Mesenchymal stem cell (in vitro differentiated cells and primary cell): ENCODE data around the gene CHAC2.
"Not testable (repeated sequence)": the region's sequence is repeated elsewhere in the genome, so short reads cannot be mapped to it uniquely, and the experiment has no call there.

Source experiments
- DNase-seq: peaks from one replicate; pipeline ENCODE4 v3.0.0-alpha.2; 2013
- H2AFZ ChIP-seq: one replicate; pipeline ENCODE4 v1.6.1; 2013; ENCODE audit warnings: low read depth, mild to moderate bottlenecking, control low read depth, inconsistent platforms, low read length, moderate library complexity
- H2AK5ac ChIP-seq: 2 replicates; pipeline ENCODE4 v1.6.1; 2013; ENCODE audit warnings: low read length, moderate library complexity, mild to moderate bottlenecking, inconsistent platforms; ENCODE audit not compliant: severe bottlenecking
- H2BK120ac ChIP-seq: one replicate; pipeline ENCODE4 v1.6.1; 2013; ENCODE audit warnings: low read depth, mild to moderate bottlenecking, inconsistent platforms, low read length, moderate library complexity
- H2BK12ac ChIP-seq, 2 experiments: one replicate each; pipeline ENCODE4 v1.6.1; 2013; ENCODE audit warnings: inconsistent platforms in 2 of 2, low read length in 2 of 2, mild to moderate bottlenecking in 2 of 2, moderate library complexity in 2 of 2, control low read depth in 1 of 2
- H2BK15ac ChIP-seq: one replicate; pipeline ENCODE4 v1.6.1; 2013; ENCODE audit warnings: mild to moderate bottlenecking, low read depth, inconsistent platforms; ENCODE audit not compliant: poor library complexity, severe bottlenecking
- H2BK5ac ChIP-seq: 2 replicates; pipeline ENCODE4 v1.6.1; 2013; ENCODE audit warnings: low read depth, mild to moderate bottlenecking, low read length, control low read depth, inconsistent platforms; ENCODE audit not compliant: poor library complexity, severe bottlenecking
- H3K14ac ChIP-seq, 2 experiments: one replicate each; pipeline ENCODE4 v1.6.1; 2013; ENCODE audit warnings: inconsistent platforms in 2 of 2, low read length in 2 of 2, control low read depth in 1 of 2, mild to moderate bottlenecking in 1 of 2, moderate library complexity in 1 of 2
- H3K18ac ChIP-seq, 2 experiments: one replicate each; pipeline ENCODE4 v1.6.1; 2013; ENCODE audit warnings: inconsistent platforms in 2 of 2, low read length in 2 of 2, control low read depth in 1 of 2, low read depth in 1 of 2, mild to moderate bottlenecking in 1 of 2
- H3K23ac ChIP-seq, 2 experiments: one replicate each; pipeline ENCODE4 v1.6.1; 2013; ENCODE audit warnings: inconsistent platforms in 2 of 2, low read length in 2 of 2, mild to moderate bottlenecking in 2 of 2, moderate library complexity in 2 of 2, control low read depth in 1 of 2
- H3K27ac ChIP-seq: 2 replicates; pipeline ENCODE4 v1.5.1; 2013; ENCODE audit warnings: mild to moderate bottlenecking, moderate library complexity, low read length, control low read depth, inconsistent platforms; ENCODE audit not compliant: poor library complexity, severe bottlenecking
- H3K27me3 ChIP-seq, 2 experiments: 2 replicates each; pipeline versions ENCODE4 v1.6.1 to v1.7.0; 2013; ENCODE audit warnings: low read length in 2 of 2, mild to moderate bottlenecking in 2 of 2, moderate library complexity in 2 of 2, control low read depth in 1 of 2, inconsistent platforms in 1 of 2; ENCODE audit not compliant: control insufficient read depth in 1 of 2, insufficient read depth in 1 of 2
- H3K36me3 ChIP-seq, 2 experiments: 2 replicates each; pipeline versions ENCODE4 v1.6.1 to v1.7.0; 2013; ENCODE audit warnings: low read length in 2 of 2, control low read depth in 1 of 2, inconsistent platforms in 1 of 2, low read depth in 1 of 2, mild to moderate bottlenecking in 1 of 2; ENCODE audit not compliant: insufficient read depth in 2 of 2, control insufficient read depth in 1 of 2
- H3K4ac ChIP-seq, 2 experiments: one replicate each; pipeline ENCODE4 v1.6.1; 2013; ENCODE audit warnings: inconsistent platforms in 2 of 2, low read length in 2 of 2, mild to moderate bottlenecking in 2 of 2, moderate library complexity in 2 of 2, control low read depth in 1 of 2, low read depth in 1 of 2
- H3K4me1 ChIP-seq: 2 replicates; pipeline ENCODE4 v1.6.1; 2013; ENCODE audit warnings: low read depth, low read length, control low read depth; ENCODE audit not compliant: control insufficient read depth, insufficient read depth
- H3K4me2 ChIP-seq: 2 replicates; pipeline ENCODE4 v1.6.1; 2013; ENCODE audit warnings: low read length, mild to moderate bottlenecking, inconsistent platforms; ENCODE audit not compliant: poor library complexity, severe bottlenecking
- H3K4me3 ChIP-seq, 2 experiments: 2 replicates each; pipeline versions ENCODE4 v1.5.1 to v1.7.0; 2013; ENCODE audit warnings: low read length in 2 of 2, mild to moderate bottlenecking in 2 of 2, control low read depth in 1 of 2, low read depth in 1 of 2; ENCODE audit not compliant: insufficient read depth in 1 of 2
- H3K79me1 ChIP-seq: replicated peaks from 2 replicates; pipeline ENCODE4 v1.6.1; 2013; ENCODE audit warnings: mild to moderate bottlenecking, control low read depth, low read length, inconsistent platforms; ENCODE audit not compliant: poor library complexity, severe bottlenecking
- H3K9ac ChIP-seq: 2 replicates; pipeline ENCODE4 v1.7.0; 2013; ENCODE audit warnings: mild to moderate bottlenecking, low read length, moderate library complexity
- H3K9me3 ChIP-seq: 2 replicates; pipeline ENCODE4 v1.7.0; 2013; ENCODE audit warnings: mild to moderate bottlenecking, low read length; ENCODE audit not compliant: control insufficient read depth
- H4K8ac ChIP-seq: one replicate; pipeline ENCODE4 v1.6.1; 2013; ENCODE audit warnings: inconsistent platforms, mild to moderate bottlenecking, low read length, moderate library complexity
- H4K91ac ChIP-seq: one replicate; pipeline ENCODE4 v1.6.1; 2013; ENCODE audit warnings: mild to moderate bottlenecking, low read length, inconsistent platforms
- WGBS: methylation state at CpG from one replicate; pipeline ENCODE4 v1.1.7; 2013; ENCODE audit warnings: mixed read lengths; 5-methylcytosine and 5-hydroxymethylcytosine counted together

Gene CHAC2

GRCh38 chr2:53821810-53822209 lies 54.2 kb downstream of the CHAC2 start:
- Histone ChIP-seq H3K9ac (no peak overlapping the region), H2BK120ac (no peak overlapping the region), H2AFZ (no peak overlapping the region), H3K9me3 (no peaks in the 10 kb centered on the region), H3K36me3 (peaks cover 12 to 42% of the 10 kb centered on the region in 2 experiments), H3K27ac (no peak overlapping the region), H3K14ac (no peak overlapping the region), H3K4ac (no peak overlapping the region), H3K4me1 (no peaks in the 10 kb centered on the region), H4K8ac (no peak overlapping the region), H3K4me2 (no peak overlapping the region), H2AK5ac (no peak overlapping the region), H2BK5ac (no peak overlapping the region), H4K91ac (no peak overlapping the region), H3K23ac (no peak overlapping the region), H3K4me3 (no peak overlapping the region), H2BK15ac (no peak overlapping the region), H3K18ac (no peak overlapping the region), H2BK12ac (no peak overlapping the region), H3K79me1 (no peaks in the 10 kb centered on the region), H3K27me3 (no peaks in the 10 kb centered on the region)
- WGBS = 89% methylated on average over 6 of the region's 6 CpGs
- DNase-seq = no peak

GRCh38 chr2:53823639-53824038 lies 56.0 kb downstream of the CHAC2 start:
- not testable (repeated sequence) for H4K8ac ChIP-seq, H3K27ac ChIP-seq, H2BK120ac ChIP-seq, H3K79me1 ChIP-seq, H2BK12ac ChIP-seq, H3K14ac ChIP-seq, H3K9me3 ChIP-seq, H3K4me2 ChIP-seq, DNase-seq, H2AFZ ChIP-seq, H3K23ac ChIP-seq, H3K9ac ChIP-seq, H2BK15ac ChIP-seq, H3K4me1 ChIP-seq, H3K18ac ChIP-seq, H3K4ac ChIP-seq, H2BK5ac ChIP-seq, H3K4me3 ChIP-seq, H3K27me3 ChIP-seq, H2AK5ac ChIP-seq, H4K91ac ChIP-seq
- peaks cover 12 to 31% of the 10 kb centered on the region in 2 experiments for H3K36me3 ChIP-seq
- 94% methylated on average over 7 of the region's 9 CpGs for WGBS
